Measurements from ENCODE around the gene COL2A1.

Gene COL2A1

GRCh38 chr12:48015954-48016353, 11.7 kb upstream of the COL2A1 start:
- DNase-seq (ENCODE audit: low read depth): no peak
- no peak for TF ChIP-seq CTCF (conservative IDR thresholded peaks at IDR 0.05; ENCODE audit: low read depth, low read length)
- H3K4me3 ChIP-seq (ENCODE audit: low read length): no peak overlapping the region

DNA sequence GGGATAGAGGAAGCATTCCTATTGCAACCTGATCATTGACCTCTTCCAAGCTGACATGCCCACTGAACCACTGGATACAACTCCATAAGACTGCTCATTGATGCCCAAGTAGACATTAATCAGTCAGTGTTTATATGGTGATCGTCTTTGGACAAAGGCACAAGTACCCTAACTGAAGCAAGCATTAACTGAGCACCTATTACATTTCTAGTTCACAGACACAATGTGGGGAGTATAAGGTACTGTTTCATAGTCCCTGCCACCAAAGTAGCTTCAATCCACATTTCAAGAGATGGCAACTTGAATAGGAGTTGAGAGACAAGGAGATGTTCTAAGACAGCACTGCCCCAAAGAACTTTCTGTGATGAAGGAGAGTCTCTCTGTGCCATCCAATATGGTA, 10.9 kb upstream of the COL2A1 start:
- no peak for DNase-seq (ENCODE audit: low read depth)
- TF ChIP-seq CTCF (conservative IDR thresholded peaks at IDR 0.05; ENCODE audit: low read depth, low read length): no peak
- H3K4me3 ChIP-seq (ENCODE audit: low read length): no peak overlapping the region

DNA sequence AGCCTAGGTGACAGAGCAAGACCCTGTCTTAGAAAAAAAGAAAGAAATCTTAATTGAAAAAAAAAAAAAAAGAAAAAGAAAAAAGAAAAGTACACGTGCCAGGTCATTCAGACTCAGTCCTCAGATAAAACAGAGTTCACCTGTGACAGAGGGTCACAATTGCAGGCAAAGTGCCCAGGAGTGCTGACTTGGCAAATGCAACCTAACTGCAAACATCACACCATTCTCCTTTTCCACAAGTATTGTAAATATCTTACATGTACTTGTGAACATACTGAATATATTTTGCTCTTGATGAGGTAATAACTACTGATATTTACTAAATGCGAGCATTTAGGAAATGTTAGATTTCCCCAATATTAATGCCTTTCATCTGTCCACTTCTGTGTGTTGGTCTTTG, 9.0 kb upstream of the COL2A1 start:
- no peak for DNase-seq (ENCODE audit: low read depth)
- TF ChIP-seq CTCF (conservative IDR thresholded peaks at IDR 0.05; ENCODE audit: low read depth, low read length): no peak
- no peak overlapping the region for H3K4me3 ChIP-seq (ENCODE audit: low read length)

GRCh38 chr12:48012070-48012469, 7.8 kb upstream of the COL2A1 start:
- no peak overlapping the region for H3K4me3 ChIP-seq (ENCODE audit: low read length)
- TF ChIP-seq CTCF (conservative IDR thresholded peaks at IDR 0.05; ENCODE audit: low read depth, low read length): no peak
- DNase-seq (ENCODE audit: low read depth): no peak

GRCh38 chr12:48010366-48010970, 6.2 kb upstream of the COL2A1 start:
- no peak for DNase-seq (ENCODE audit: low read depth)
- H3K4me3 ChIP-seq (ENCODE audit: low read length): no peak overlapping the region
- TF ChIP-seq CTCF (conservative IDR thresholded peaks at IDR 0.05; ENCODE audit: low read depth, low read length): no peak

DNA sequence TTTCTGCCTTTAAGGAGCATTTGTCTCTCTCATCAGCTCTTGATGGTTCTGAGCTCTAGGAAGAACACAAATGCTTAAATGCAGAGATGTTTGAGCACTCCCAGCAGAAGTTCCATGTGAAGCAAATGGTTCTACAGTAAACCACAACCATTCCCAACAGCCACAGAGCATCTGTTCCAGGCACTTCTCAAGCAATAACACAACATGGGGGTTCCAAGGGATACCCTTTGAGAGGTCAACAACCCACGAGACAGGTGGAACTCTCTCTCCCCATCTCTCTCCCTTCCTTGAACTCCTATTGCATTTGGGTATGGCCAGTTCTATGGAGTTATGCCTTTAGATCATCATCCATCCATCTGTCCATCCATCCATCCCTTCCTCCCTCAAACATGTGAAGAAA, 5.2 kb upstream of the COL2A1 start:
- no peak for TF ChIP-seq CTCF (conservative IDR thresholded peaks at IDR 0.05; ENCODE audit: low read depth, low read length)
- DNase-seq (ENCODE audit: low read depth): no peak

DNA sequence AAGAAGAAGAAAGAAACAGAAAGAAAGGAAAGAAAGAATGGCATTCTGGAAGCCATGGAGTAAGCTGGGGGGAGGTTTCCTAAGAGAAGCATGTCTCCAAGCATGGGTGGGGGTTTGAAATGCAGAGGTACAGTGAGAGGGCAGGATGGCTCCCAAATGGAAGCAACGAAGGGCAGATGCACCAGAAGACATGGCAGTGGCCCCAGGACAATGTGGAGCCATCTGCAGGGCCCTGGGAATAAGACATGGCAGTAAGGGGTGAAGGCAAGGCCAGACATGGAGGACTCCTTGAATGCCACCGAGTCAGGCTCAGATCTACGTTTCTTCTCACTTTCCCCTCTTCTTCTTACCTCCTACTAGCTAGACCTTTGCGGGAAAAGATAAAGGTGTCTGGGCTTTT, 4.7 kb upstream of the COL2A1 start:
- no peak for TF ChIP-seq CTCF (conservative IDR thresholded peaks at IDR 0.05; ENCODE audit: low read depth, low read length)
- no peak for DNase-seq (ENCODE audit: low read depth)
- H3K4me3 ChIP-seq (ENCODE audit: low read length): no peak overlapping the region

More for the DNA sequence above, 5.2 kb upstream of the COL2A1 start:
- H3K4me3 ChIP-seq (ENCODE audit: low read length): no peak overlapping the region

All from retinal pigment epithelial cell (primary cell).